HG03025 (cell line): ENCODE data around the gene GLIPR1.
"Not testable (repeated sequence)": the region's sequence is repeated elsewhere in the genome, so short reads cannot be mapped to it uniquely, and the experiment has no call there.

Experiments used
- ATAC-seq: cut with Tn5 transposase; IDR thresholded peaks from one replicate; pipeline ENCODE4 v1.9.1; 2021; ENCODE audit warnings: mild to moderate bottlenecking, moderate library complexity; ENCODE audit not compliant: unreplicated experiment, low FRiP score

Gene GLIPR1

GRCh38 chr12:75508159-75508558 lies 27.6 kb downstream of the GLIPR1 start:
- no peak for ATAC-seq

GRCh38 chr12:75509621-75510020 lies 29.1 kb downstream of the GLIPR1 start:
- no peak for ATAC-seq

GRCh38 chr12:75511116-75512048 lies 30.8 kb downstream of the GLIPR1 start, which contains the start of gene KRR1:
Gene KRR1, minus strand, starts transcription at chr12:75511609. Its CDS starts 12 bp downstream, at chr12:75511597.
- peak; percentile 99 for ATAC-seq

GRCh38 chr12:75521224-75521623 lies 40.7 kb downstream of the GLIPR1 start:
- not testable (repeated sequence) for ATAC-seq

- not testable (repeated sequence) for ATAC-seq
These were observed 41.6 kb downstream of the GLIPR1 start for GRCh38 chr12:75522124-75522523.

- no peak for ATAC-seq
These were observed 44.7 kb downstream of the GLIPR1 start for GRCh38 chr12:75525263-75525662.

GRCh38 chr12:75526655-75527511 lies 46.3 kb downstream of the GLIPR1 start:
- ATAC-seq = peak; percentile 96

- no peak for ATAC-seq
These were observed 47.7 kb downstream of the GLIPR1 start for GRCh38 chr12:75528272-75528671.

GRCh38 chr12:75528692-75529091 lies 48.1 kb downstream of the GLIPR1 start:
- ATAC-seq = no peak

GRCh38 chr12:75529316-75529715 lies 48.8 kb downstream of the GLIPR1 start:
- ATAC-seq = no peak

GRCh38 chr12:75529826-75530225 lies 49.3 kb downstream of the GLIPR1 start:
- ATAC-seq = no peak

- no peak for ATAC-seq
These were observed 52.7 kb downstream of the GLIPR1 start for GRCh38 chr12:75533239-75533638.

- ATAC-seq = no peak
These were observed 59.3 kb downstream of the GLIPR1 start for GRCh38 chr12:75539889-75540288.

GRCh38 chr12:75542942-75543341 lies 62.4 kb downstream of the GLIPR1 start:
- ATAC-seq = no peak

- ATAC-seq = no peak
These were observed 63.0 kb downstream of the GLIPR1 start for GRCh38 chr12:75543529-75543928.

- no peak for ATAC-seq
These were observed 65.1 kb downstream of the GLIPR1 start for GRCh38 chr12:75545636-75546035.

- ATAC-seq = no peak
These were observed 68.3 kb downstream of the GLIPR1 start for GRCh38 chr12:75548879-75549278.

GRCh38 chr12:75549989-75550388 lies 69.4 kb downstream of the GLIPR1 start:
- ATAC-seq = no peak

- no peak for ATAC-seq
These were observed 70.1 kb downstream of the GLIPR1 start for GRCh38 chr12:75550401-75551240.

- ATAC-seq = no peak
These were observed 70.9 kb downstream of the GLIPR1 start for GRCh38 chr12:75551477-75551876.
